Posterior cingulate gyrus (tissue), 11 donors: ENCODE results near the gene MS4A10.
A peak's percentile ranks its signal among the peaks of the same experiment; 100 is the strongest.

Experiments
- DNase-seq, 10 donors: peaks; one replicate each; pipeline versions ENCODE4 v3.0.0 to v3.0.0-alpha.2; 2020 to 2021; ENCODE audit warnings: mixed read lengths in 3 of 10
- intact Hi-C: fragments of 100-400 bp; cut with DNase I; formaldehyde crosslinking; loops from one replicate; pipeline ENCODE4 v1.15.1; 2023

The MS4A10 gene

GRCh38 chr11:60764879-60765278 lies 20.3 kb upstream of the MS4A10 start:
- intact Hi-C loops = no loop called here
- DNase-seq = no peak

GRCh38 chr11:60765355-60765754 lies 19.8 kb upstream of the MS4A10 start:
- DNase-seq = no peak
- intact Hi-C loops = no loop called here

DNA sequence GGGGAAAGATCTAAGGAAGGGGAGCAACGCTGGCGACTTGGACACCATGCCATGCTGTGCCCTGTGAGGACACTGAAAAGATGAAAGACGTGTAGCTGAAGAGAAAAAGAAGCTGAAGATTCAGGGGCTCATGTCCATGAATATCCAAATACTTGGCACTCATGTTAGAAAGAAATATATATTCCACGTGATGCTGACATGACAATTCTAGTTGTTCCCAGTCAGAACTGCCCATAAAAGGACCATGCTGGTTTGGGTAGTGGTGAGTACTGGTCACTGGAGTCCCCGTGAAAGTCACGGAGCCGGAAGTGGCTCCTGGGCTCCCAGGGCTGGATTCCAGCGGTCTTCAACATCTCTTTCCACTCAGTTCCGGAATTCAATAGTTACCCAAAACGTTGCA lies 18.6 kb upstream of the MS4A10 start:
- intact Hi-C loops = no loop called here
- no peak for DNase-seq

DNA sequence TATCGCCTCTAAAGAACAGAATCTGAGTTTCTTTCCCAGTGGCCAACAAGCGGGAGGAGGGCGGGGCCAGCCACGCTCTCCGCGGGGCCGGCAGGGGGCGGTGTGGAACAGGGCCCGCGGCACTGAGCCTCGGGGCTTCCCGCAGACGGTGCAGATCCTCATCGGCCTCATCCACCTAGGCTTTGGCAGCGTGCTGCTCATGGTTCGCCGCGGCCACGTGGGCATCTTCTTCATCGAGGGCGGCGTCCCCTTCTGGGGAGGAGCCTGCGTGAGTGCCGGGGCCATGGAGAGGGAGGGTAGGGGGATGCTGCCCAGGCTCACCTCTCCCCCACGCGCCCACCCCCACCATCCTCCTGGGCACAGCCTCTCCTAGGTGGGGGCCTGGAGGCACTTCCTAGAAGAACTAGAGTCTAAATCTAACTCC lies 17.7 kb upstream of the MS4A10 start:
- no peak for DNase-seq
- intact Hi-C loops = no loop called here

GRCh38 chr11:60768202-60768601 lies 16.9 kb upstream of the MS4A10 start:
- no peak for DNase-seq

DNA sequence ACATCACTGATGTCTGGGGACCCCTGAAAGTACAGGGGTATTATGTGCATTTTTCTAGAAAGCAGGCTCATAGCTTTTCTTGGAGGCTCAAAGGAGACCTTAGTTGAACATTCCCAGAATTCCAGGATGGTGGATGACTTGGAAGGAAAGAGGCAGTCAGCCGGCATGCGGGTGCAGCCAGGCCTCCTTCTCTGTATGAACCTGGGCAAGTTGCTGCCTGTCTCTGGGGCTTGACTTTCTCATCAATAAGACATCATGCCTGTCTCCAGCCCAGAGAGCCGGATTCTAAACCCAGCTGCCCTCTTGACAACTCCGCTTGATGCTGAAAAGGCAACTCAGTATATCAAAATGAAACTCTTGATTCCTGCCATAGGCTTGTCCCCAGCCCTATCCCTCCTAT lies 15.9 kb upstream of the MS4A10 start:
- intact Hi-C loops = no loop called here
- DNase-seq = peak in 1 of 10 donors; percentile 27

More at GRCh38 chr11:60768202-60768601, 16.9 kb upstream of the MS4A10 start:
- intact Hi-C loops = no loop called here

- peak in 1 of 10 donors; percentile 42 for DNase-seq
- intact Hi-C loops = loop anchor here (10.0 kb wide), 1 partner anchor 125 kb away; no protein-coding TSS in a partner anchor
These were observed 15.3 kb upstream of the MS4A10 start for GRCh38 chr11:60769811-60770210.

- intact Hi-C loops = loop anchor here (10.0 kb wide), 1 partner anchor 124 kb away; no protein-coding TSS in a partner anchor
- DNase-seq = no peak
These were observed 14.0 kb upstream of the MS4A10 start for GRCh38 chr11:60771146-60771545.

GRCh38 chr11:60771879-60772525 lies 13.1 kb upstream of the MS4A10 start:
- DNase-seq = no peak
- intact Hi-C loops = loop anchor here (10.0 kb wide), 1 partner anchor 123 kb away; no protein-coding TSS in a partner anchor

DNA sequence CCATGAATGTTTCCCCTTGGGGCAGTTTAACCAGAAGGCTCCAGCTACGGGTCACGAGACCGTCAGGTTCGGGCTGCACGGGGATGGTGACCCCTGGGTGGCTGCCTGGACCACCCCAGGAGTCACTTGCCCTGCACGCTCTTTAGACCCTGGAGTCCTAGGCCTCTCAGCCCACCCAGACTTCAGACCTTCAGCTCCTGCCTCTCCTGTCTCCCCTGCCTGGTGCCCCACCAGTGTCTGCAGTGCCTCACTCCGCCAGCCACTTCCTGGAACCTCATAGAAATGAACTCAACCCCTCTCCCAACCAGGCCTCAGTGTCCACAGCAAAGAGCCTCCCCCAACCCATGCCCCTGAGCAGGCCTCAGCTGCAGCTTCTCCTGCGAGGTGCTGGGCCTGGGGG lies 12.5 kb upstream of the MS4A10 start:
- intact Hi-C loops = loop anchor here (10.0 kb wide), 1 partner anchor 122 kb away; no protein-coding TSS in a partner anchor
- no peak for DNase-seq

DNA sequence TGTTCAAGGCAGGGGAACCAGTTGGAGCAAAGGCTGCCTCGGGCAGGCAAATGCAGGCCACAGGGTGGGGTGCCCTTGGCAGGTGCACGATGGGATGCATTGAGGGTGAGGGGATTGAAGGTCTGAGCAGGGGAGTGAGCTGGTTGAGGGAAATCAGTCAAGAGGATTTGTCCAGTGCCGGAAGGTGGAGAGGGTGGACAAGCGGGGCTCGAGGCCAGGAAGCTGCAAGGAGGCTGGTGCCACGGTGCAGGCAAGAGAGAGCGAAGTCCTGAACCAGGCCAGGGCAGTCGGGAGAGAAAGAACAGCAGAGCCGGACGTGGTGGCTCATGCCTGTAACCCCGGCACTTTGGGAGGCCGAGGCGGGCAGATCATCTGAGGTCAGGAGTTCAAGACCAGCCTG lies 10.4 kb upstream of the MS4A10 start:
- intact Hi-C loops = loop anchor here (10.0 kb wide), 1 partner anchor 120 kb away; no protein-coding TSS in a partner anchor
- peak in 1 of 10 donors; percentile 84 for DNase-seq

DNA sequence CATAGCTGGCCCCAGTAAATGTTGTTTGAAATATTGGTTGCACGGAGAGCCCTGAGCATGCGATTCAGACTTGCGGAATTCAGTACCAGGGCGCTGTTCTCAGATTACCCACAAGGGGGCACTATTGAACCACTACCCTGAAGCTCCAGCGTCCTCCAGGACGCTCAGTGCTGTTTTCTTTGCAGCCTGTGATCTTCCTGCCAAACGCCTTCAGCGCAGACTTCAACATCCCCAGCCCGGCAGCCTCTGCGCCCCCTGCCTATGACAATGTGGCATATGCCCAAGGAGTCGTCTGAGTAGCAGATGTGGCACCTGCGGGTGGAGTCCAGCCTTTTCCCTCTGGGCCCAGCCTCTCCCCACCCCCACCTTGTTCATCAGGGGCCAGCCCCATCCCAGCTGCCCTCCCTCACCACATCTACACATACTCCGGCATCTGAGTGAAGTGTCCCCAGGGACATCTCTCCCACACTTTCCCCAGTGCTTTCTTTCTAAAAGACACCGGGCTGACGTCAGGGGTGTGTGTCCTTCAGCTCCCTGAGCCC lies 9.6 kb upstream of the MS4A10 start:
- intact Hi-C loops = loop anchor here (10.0 kb wide), 1 partner anchor 119 kb away; no protein-coding TSS in a partner anchor
- peak; percentile 68 to 96 (median 86) for DNase-seq

GRCh38 chr11:60776167-60776566 lies 9.0 kb upstream of the MS4A10 start:
- intact Hi-C loops = loop anchor here (10.0 kb wide), 1 partner anchor 119 kb away; no protein-coding TSS in a partner anchor
- no peak for DNase-seq

GRCh38 chr11:60777106-60777505 lies 8.0 kb upstream of the MS4A10 start:
- intact Hi-C loops = loop anchor here (10.0 kb wide), 1 partner anchor 118 kb away; no protein-coding TSS in a partner anchor

DNA sequence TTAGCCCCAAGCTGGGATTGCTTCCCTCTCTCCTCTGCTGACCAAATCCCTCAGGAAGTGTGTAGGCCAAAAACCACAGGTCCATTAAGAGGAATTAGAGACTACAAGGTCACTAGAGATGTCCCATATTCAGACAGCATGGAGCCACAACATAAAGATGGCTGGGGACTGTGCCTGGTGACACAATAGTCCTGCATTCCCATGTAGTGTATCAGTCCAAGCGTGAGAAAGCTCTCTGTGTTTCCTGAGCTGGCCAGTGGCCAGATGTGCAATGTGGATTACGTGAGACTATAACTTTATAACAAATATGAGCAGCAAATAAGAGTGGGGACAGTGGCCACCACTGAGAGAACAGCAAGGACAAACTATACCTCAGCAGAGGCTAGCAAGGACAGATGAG lies 7.6 kb upstream of the MS4A10 start:
- no peak for DNase-seq
- intact Hi-C loops = loop anchor here (10.0 kb wide), 1 partner anchor 117 kb away; no protein-coding TSS in a partner anchor

More at GRCh38 chr11:60777106-60777505, 8.0 kb upstream of the MS4A10 start:
- no peak for DNase-seq

GRCh38 chr11:60780065-60780464 lies 5.1 kb upstream of the MS4A10 start:
- no peak for DNase-seq
- intact Hi-C loops = no loop called here

DNA sequence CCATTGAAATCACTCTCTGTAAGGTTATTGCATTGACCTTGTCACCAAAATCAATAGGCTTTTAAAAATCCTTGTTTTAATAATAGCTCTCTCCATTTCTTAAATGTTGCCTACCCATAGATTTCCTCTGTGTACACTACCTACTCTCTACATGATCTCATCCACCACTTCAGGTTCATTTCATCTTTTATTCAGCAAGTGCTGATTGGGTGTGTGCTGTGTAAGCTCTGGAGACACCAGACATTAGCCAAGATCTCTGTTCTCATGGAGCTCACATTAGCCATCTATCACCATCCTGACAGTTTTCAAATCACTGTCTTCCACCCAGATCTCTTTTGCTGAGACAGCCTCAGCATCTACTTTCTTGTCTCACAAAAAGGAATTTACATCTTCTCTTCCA lies 4.4 kb upstream of the MS4A10 start:
- intact Hi-C loops = no loop called here
- no peak for DNase-seq

- DNase-seq = no peak
- intact Hi-C loops = no loop called here
These were observed 3.7 kb upstream of the MS4A10 start for GRCh38 chr11:60781286-60781980.

GRCh38 chr11:60781981-60782316 lies 3.2 kb upstream of the MS4A10 start:
- intact Hi-C loops = no loop called here
- no peak for DNase-seq

GRCh38 chr11:60782393-60783140 lies 2.6 kb upstream of the MS4A10 start:
- peak in 2 of 10 donors; percentile 16 to 71 for DNase-seq
- intact Hi-C loops = no loop called here

DNA sequence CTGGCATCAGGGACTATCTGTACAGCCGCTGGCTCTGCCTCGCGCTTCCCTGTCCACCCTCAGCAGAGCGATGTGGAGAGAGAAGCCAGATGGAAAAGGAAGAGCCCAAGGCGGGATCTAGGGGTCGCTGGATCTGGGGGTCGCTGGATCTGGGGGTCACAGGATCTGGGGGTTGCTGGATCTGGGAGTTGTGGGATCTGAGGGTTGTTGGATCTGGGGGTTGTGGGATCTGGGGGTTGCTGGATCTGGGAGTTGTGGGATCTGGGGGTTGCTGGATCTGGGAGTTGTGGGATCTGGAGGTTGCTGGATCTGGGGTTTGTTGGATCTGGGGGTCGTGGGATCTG lies 2.0 kb upstream of the MS4A10 start:
- intact Hi-C loops = no loop called here
- DNase-seq = peak in 2 of 10 donors; percentile 47 to 67
